Stimulated activated CD4-positive, alpha-beta T cell treated with anti-CD3 and anti-CD28 coated beads, Interleukin-2, amount 100 ng/mL, for 4 hours (primary cell): Measurements from ENCODE around the gene IL16.

Source experiments
- DNase-seq: peaks from one replicate; pipeline ENCODE4 v3.0.0-alpha.2; 2020; ENCODE audit warnings: low read depth

Gene IL16

GRCh38 chr15:81276967-81277366 lies 80.3 kb downstream of the IL16 start:
- DNase-seq, result no peak

- no peak for DNase-seq
Observed at GRCh38 chr15:81277851-81278250, 81.2 kb downstream of the IL16 start.

- no peak for DNase-seq
Observed at GRCh38 chr15:81278306-81279029, 81.8 kb downstream of the IL16 start.

GRCh38 chr15:81279621-81280485 lies 83.2 kb downstream of the IL16 start:
- no peak for DNase-seq

GRCh38 chr15:81280696-81281455 lies 84.2 kb downstream of the IL16 start:
- DNase-seq, result no peak

- no peak for DNase-seq
Observed at GRCh38 chr15:81281456-81281735, 84.7 kb downstream of the IL16 start.

GRCh38 chr15:81281766-81282605 lies 85.3 kb downstream of the IL16 start:
- no peak for DNase-seq

- no peak for DNase-seq
Observed at GRCh38 chr15:81282606-81282895, 85.9 kb downstream of the IL16 start.

GRCh38 chr15:81282911-81283310 lies 86.2 kb downstream of the IL16 start:
- DNase-seq, result no peak

- no peak for DNase-seq
Observed at GRCh38 chr15:81284256-81285031, 87.8 kb downstream of the IL16 start.

- no peak for DNase-seq
Observed at GRCh38 chr15:81285461-81285860, 88.8 kb downstream of the IL16 start.

- DNase-seq, result peak; percentile 30
Observed at GRCh38 chr15:81286621-81287121, 90.0 kb downstream of the IL16 start.

- no peak for DNase-seq
Observed at GRCh38 chr15:81288040-81288439, 91.4 kb downstream of the IL16 start.

GRCh38 chr15:81288616-81289015 lies 91.9 kb downstream of the IL16 start:
- no peak for DNase-seq

- no peak for DNase-seq
Observed at GRCh38 chr15:81289910-81290309, 93.2 kb downstream of the IL16 start.

GRCh38 chr15:81291916-81292522 lies 95.3 kb downstream of the IL16 start:
- DNase-seq, result no peak

GRCh38 chr15:81292523-81293001 lies 95.9 kb downstream of the IL16 start:
- no peak for DNase-seq

- DNase-seq, result peak; percentile 68
Observed at GRCh38 chr15:81293728-81294515, 97.2 kb downstream of the IL16 start.

- DNase-seq, result no peak
Observed at GRCh38 chr15:81294516-81294880, 97.8 kb downstream of the IL16 start.
